Measurements from ENCODE around the gene CCDC154.

The CCDC154 gene

DNA sequence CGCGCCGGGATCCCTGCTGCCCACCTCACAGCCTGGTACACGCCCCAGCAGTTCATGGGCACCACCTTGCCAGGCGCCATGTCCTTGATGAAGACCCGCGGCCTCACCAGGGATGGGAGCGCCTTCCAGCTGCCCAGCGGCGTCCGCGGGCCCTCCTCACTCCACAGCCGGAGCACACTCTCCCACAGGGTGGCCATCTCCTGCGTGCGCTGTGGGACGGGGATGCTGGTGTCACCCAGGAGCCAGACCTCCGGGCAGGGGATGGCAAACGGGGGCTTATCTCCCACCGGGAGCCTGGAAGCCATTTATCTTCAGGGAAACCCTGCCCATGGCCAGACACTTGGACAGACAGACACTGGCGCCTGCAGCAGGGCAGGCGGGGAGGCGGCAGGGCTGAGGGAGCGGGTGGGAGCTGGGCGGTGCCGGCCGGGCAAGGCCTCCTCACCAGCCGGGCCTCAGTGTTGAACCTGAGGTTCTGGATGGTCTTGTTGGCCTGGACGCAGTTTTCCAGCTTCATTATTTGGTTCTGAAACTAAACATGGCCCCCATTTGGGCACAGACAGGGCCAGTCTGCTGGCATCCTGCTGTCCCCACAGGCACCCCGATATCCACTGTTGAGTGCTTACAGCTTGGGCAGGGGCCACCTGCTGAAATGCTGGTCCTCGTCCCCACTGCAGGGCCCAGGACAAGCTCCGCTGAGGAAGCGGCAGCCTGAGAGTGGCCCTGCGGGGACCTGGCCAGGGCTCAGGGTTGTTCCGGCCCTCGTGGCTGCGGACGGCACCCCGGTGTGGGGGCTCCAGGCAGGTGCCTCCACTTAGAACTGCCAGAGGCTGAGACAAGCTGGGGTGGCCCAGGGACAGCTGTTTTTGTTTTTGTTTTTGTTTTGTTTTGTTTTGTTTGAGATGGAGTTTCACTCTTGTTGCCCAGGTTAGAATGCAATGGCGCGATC lies 9.4 kb downstream of the CCDC154 start:
- DNase-seq, result no peak

DNA sequence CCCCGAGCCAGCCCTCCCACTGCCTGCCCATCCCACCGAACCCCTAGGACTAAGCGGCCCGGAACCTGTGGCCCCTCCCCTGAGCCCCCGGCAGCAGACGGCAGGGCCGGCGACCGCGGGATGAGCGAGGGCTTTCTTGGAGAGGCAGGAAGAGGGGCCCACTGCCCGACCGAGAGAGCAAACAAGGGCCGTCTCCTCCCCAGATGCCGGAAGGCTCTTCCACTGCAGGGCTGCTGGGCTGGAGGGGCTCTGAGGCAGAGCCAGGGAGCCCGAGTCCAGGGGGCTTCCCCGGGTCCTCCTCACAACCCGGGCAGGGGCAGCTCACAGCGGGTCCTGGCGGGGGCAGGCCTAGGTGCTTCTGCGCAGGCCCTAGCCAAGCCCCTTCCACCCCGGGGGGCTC lies 10.6 kb downstream of the CCDC154 start:
- no peak for DNase-seq

DNA sequence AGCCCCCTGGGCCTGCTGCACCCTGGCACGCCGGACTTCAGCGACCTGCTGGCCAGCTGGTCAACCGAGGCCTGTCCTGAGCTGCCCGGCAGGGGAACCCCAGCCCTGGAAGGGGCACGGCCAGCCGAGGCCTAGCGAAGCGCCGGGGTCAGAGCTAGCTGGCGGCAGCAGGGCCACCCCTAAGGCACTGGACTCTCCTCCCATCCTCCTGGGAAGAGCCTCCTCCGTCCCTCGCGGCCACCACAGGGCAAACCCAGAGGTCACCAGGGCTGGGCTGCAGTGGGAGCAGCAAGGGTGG lies 11.1 kb downstream of the CCDC154 start:
- no peak for DNase-seq

DNA sequence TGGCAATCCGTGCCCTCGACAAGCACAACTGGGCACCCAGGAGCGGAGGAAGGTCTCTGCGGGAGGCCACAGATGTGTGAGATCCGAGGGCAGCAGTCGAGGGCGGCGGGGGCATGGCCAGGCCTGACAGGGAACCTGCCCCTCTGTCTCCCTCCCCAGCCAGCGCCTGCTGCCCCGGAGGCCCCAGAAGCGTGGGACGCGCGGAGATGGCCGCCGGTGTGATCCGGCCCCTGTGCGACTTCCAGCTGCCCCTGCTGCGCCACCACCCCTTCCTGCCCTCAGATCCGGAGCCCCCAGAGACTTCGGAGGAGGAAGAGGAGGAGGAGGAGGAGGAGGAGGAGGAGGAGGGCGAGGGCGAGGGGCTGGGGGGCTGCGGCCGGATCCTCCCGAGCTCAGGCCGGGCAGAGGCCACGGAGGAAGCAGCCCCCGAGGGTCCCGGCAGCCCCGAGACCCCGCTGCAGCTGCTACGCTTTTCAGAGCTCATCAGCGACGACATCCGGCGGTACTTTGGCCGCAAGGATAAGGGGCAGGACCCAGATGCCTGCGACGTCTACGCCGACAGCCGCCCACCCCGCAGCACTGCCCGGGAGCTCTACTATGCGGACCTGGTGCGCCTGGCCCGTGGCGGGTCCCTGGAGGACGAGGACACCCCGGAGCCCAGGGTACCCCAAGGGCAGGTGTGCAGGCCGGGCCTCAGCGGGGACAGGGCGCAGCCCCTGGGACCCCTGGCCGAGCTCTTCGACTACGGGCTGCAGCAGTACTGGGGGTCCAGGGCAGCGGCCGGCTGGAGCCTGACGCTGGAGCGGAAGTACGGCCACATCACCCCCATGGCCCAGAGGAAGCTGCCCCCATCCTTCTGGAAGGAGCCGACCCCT lies 11.7 kb downstream of the CCDC154 start:
- DNase-seq, result no peak

- no peak for DNase-seq
Measured at GRCh38 chr16:1431497-1432270, 12.7 kb downstream of the CCDC154 start.

DNA sequence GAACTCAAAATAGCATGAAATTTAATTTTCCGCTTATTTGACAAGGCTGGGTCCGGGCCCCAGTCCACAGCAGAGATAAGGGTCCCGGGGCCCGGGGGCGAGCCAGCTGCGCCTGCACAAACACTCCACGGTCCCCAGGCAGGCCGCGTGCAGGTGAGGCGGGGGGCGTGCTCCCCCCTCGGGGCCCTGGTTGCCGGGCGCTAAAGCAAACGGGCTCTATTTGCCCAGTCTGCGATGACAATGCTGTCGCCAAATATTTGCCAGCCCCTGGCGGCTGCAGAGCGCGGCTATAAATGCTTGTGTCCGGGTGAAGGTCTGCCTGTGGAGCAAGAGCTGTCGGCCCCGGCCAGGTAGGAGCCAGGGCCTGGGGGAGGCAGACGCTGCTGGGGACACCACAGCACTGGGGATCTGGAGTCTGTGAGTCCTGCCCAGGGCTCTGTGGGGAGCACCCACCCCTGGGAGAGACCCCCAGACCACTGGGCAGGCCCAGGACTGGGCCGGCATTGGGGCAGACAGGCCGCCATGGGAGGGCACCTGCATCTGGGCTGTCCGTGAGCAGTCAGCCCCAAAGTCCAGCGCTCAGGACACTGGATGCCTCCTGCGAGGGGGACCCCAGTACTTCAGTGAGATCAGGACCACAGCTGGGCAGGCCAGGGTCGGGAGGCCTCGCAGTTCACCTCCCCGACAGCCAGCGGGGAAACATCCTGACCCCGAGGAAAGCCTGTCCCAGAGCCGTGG lies 13.4 kb downstream of the CCDC154 start, which contains the start of gene PERCC1:
PERCC1 (plus strand) TSS at position 320 of the 738 bp plus-strand sequence. CDS start 1,516 bp downstream, outside the sequence.
- DNase-seq, result peak; percentile 83

DNA sequence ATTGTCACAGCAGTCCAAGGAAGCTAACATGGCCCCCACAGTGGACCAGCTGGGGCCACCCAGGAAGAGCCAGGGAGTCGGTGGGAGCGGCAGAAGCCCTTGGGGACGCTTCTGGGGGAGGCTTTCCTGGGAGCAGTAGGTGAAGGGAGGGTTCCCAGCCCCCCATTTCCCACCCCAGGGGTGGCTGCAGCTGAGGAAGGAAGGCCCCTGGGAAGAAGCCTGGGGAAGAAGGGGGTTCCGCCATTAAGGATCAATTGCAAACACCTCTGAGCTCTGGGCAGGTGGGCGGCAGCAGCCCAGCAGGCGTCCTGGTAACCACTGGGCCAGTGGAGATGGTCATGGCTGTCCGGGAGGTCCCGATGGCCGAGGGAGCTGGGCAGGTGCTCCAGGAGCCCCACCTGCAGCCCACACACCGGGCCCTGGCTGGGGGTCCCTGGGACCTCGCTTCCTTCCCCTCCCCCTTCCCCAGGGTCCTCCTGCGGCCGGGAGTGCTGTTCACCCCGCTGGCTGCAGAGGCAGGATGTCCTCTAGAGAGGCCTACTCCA lies 14.1 kb downstream of the CCDC154 start:
- no peak for DNase-seq

GRCh38 chr16:1429631-1430030 lies 14.7 kb downstream of the CCDC154 start:
- no peak for DNase-seq

GRCh38 chr16:1429012-1429411 lies 15.3 kb downstream of the CCDC154 start:
- no peak for DNase-seq

DNA sequence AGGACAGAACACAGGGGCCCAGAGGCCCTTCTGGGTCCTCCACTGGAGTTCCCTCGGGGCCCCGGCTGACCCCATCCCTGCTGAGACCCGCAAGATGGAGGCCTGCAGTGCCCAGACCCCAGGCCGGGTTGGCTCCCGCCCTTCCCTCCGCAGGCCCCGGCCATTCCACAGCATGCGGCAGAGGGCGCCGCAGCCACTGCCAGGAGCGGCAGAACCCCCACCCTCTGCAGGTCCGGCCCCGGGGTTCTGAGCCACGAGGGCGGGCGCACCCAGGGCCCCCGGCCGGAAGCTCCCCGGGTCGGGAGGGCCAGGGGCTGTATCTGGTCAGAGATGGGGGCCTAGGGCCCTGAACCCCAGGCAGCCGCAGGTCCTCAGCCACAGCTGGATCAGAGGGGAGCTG lies 15.8 kb downstream of the CCDC154 start:
- no peak for DNase-seq

- DNase-seq, result no peak
Measured at GRCh38 chr16:1427473-1428461, 16.6 kb downstream of the CCDC154 start.

DNA sequence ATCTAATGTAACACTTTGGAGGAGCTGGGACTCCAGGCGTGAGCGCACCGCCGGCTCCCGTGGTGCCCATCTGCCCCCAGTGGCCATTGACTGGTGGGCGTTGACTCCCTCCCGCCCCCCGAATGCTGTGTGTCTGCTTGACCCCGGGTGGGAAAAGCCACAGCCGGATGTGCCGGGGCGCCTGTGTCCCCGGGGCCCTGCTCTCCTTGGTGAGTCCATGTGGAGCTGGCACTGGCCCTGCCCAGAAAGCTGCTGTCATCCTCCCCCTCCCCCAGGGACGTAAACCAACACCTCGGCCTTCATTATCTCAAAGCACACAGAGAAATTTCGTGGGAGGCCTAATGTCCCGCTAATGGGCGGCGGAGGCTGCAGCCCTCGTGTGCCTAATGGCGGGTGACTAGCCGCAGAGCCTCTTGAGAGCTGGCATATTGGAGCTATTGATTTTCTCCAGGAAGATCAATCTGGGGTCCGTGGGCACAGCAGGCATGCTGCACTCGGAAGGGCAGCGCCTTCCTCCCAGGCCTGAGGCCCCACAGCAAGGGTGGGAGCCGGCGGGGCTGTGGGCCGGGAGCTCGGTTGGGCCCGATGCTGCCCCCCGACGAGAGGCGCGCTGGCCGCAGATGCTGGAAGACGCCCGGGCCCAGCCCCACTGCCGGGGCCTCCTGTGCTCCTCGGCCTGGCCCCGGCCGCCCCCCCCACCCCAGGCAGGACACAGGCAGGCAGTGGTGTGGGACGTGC lies 17.5 kb downstream of the CCDC154 start:
- DNase-seq, result no peak

DNA sequence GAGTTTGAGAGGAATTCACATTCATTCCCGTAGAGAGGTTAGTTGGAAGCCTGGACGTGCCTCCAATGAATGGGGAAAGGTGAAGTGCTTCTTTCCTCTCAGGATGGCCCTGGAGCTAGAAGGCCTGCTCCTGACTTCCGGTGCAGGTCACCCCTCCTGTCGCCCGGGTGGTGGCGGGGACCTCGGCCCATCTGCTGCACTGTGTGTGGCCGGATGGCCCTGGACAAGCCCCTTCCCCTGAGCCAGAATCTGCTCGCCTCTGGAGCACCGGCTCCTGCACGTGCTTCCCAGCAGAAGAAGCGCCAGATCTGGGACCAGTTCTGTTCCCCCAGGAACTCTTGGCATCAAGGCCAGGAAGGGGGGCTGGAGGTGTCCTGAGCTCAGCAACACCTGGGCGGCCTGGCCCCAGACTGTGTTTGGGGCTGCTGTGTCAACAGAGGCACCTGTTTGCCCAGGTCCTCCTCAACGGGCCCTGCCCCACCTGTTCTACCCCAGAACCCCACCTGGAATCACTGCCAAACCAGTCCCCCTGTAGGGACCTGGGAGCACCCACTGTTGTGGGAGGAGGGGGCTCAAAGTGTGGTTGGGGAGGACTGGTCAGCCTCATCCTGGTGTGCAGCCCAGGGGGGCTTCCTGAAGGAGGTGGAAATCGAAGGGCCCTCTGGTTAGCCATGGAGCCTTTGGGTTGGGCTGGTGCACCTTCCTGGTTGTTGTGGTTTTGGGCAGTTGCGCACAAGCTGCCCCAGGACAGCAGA lies 18.6 kb downstream of the CCDC154 start:
- DNase-seq, result no peak

DNA sequence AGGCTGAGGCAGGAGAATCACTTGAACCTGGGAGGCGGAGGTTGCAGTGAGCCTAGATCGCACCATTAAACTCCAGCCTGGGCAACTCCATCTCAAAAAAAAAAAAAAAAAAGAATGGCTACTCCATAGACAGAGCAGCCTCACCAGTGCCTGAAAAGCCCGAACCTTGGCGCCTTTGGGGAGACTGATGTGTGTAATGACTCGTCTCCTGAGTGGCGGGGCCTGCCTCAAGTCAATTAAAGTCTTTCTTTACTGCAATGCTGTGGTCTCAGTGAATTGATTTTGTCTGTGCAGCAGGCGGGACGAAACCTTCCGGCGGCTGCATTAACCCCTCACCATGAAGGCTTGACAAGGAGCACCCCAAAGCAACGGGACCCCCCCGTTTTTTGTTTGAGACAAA lies 20.3 kb downstream of the CCDC154 start:
- DNase-seq, result no peak

DNA sequence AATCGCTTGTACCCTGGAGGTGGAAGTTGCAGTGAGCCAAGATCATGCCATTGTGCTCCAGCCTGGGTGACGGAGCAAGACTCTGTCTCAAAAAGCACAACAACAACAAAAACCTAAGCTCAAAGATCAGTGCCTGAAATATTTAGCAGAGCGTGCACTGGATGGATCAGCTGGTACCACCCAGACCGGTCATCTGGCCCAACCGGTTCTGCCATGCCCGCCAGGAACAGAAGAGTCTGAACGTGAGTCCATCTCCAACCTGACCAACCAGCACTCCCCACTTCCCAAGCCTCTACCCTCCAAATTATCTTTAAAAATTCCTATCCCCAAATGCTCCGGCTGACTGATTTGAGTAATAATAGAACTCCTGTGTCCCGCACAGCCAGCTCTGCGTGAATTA lies 22.3 kb downstream of the CCDC154 start:
- DNase-seq, result no peak

DNA sequence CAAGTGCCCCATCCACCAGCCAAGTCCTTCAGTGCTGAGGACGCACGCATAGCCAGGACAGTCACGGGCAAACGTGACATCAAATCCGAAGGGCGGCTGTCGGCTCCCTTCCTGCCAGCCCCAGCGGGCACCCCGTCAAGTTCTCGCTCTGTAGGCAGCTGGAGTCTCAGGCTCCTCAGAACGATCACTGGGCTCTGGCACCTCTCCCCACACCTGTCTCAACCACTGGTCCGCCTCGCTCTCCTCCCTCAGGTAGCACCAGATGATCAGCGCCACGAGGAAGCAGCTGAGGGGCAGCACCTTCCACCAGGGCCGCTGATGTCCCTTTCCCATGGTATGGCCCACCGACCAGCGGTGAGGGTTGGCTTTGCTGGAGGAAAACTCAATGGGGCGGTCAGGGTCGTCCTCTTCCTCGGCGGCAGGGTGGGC lies 24.2 kb downstream of the CCDC154 start:
- DNase-seq, result no peak

GRCh38 chr16:1416521-1416941 lies 27.8 kb downstream of the CCDC154 start:
- no peak for DNase-seq

- no peak for DNase-seq
Measured at GRCh38 chr16:1414532-1415260, 29.7 kb downstream of the CCDC154 start, which contains the start of gene UNKL. Gene UNKL, minus strand, starts transcription at chr16:1414704. Its CDS starts 13 bp downstream, at chr16:1414691.

Measured in SHP77 (cell line).